Ecto neural progenitor cell (in vitro differentiated cells): ENCODE results near the gene COG1.
A peak's percentile ranks its signal among the peaks of the same experiment; 100 is the strongest.
"Not testable (repeated sequence)": the region's sequence is repeated elsewhere in the genome, so short reads cannot be mapped to it uniquely, and the experiment has no call there.

Experiments
- DNase-seq: peaks from one replicate; pipeline ENCODE4 v3.0.0-alpha.2; 2018; ENCODE audit warnings: low spot score

The COG1 gene

DNA sequence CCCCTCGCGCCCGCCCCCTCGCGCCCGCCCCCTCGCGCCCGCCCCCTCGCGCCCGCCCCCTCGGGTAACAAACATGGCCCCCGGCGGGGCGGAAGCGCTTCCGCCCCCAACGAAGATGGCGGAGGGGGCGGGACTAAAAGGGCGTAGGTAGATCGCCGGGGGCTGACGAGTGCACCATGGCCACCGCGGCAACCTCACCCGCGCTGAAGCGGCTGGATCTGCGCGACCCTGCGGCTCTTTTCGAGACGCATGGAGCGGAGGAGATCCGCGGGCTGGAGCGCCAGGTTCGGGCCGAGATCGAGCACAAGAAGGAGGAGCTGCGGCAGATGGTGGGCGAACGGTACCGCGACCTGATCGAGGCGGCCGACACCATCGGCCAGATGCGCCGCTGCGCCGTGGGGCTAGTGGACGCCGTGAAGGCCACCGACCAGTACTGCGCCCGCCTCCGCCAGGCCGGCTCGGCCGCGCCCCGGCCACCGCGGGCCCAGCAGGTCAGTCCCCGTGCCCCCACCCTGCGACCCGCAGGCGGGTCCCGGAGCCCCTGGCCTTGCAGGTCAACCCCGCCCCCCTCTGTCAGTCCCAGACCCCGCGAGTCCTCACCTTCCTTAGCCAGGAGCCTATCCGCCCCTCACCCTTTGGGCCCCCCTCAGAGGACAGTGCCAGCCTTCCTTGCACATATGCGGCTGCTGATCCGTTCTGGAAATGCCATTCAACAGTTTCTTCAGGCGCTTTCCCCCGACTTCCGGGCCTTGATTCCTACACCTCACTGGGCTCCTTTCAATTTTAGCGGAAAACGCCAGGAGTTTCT, at the start of gene COG1:
Gene COG1 (plus strand): TSS at position 162 of the 808 bp plus-strand sequence. CDS start 15 bp downstream, at position 177.
- peak; percentile 94 for DNase-seq

DNA sequence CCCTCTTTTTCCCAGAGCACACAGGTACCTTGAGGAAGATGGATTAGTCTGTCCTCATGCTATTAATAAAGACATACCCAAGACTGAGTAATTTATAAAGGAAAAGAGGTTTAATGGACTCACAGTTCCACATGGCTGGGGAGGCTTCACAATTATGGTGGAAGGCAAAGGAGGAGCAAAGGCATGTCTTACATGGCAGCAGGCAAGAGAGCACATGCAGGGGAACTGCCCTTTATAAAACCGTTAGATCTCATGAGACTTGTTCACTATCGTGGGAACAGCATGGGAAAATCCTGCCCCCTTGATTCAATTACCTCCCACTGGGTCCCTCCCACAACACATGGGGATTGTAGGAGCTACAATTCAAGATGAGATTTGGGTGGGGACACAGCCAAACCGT, 48.6 kb upstream of the COG1 start:
- DNase-seq: not testable (repeated sequence)

- no peak for DNase-seq
Observed at GRCh38 chr17:73145641-73146040, 47.2 kb upstream of the COG1 start.

GRCh38 chr17:73147791-73148190, 45.1 kb upstream of the COG1 start:
- not testable (repeated sequence) for DNase-seq

GRCh38 chr17:73148540-73149334, 44.1 kb upstream of the COG1 start:
- no peak for DNase-seq

DNA sequence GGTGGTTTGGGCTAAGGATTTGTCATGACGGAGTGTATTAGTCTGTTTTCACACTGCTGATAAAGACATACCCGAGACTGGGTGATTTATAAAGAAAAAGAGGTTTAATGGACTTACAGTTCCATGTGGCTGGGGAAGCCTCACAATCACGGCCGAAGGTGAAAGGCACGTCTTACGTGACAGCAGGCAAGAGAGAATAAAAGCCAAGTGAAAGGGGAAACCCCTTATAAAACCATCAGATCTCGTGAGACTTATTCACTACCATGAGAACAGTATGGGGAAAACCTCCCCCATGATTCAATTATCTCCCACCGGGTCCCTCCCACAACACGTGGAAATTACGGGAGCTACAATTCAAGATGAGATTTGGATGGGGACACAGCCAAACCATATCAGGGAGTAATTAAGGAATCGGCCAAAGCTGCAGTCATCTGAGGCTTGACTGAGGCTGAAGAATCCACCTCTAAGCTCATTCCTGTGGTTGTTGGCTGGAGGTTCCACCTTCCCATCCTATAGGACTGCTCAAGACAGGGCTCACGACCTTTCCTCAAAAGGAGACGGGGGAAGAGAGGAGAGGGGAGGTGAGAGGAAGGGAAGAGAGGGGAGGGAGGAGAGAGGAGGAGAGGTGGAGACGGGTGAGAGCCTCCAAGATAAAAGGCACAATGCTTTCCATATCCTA, 42.1 kb upstream of the COG1 start:
- DNase-seq: not testable (repeated sequence)

- DNase-seq: no peak
Observed at GRCh38 chr17:73151916-73152632, 40.8 kb upstream of the COG1 start.

- peak; percentile 66 for DNase-seq
Observed at GRCh38 chr17:73155410-73156165, 37.3 kb upstream of the COG1 start.

DNA sequence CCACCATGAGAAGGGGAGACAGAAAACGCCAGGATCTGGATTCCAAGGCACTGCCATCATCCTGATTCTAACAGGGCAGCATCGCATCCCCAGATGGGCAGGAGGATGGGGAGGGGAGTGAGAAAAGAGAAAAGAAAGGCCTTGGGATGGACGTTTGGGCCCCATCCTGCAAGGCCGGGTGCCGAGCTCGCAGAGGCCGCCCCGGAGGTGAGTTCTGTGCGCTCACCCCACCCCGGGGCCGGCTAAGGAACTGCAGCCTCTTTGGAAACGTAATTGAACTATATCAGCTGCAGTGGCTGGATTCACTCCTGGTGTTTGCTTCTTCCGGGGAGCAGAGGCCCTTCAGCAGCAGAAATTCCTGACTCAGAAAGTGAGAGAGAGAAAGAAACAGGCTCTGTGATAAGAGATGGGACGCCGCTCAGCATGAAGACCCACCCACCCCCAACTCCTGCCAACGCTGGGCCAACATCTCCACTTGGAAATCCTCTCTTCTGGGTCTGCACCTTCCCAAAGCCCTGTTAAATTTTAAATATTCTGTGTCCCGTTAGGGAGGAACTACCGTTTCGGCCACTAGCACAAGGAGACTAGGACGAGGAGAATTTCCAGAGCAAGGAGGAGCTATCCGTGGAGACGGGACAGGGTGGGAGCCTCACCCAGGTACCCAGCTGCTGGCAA, 36.6 kb upstream of the COG1 start:
- DNase-seq: peak; percentile 88

DNA sequence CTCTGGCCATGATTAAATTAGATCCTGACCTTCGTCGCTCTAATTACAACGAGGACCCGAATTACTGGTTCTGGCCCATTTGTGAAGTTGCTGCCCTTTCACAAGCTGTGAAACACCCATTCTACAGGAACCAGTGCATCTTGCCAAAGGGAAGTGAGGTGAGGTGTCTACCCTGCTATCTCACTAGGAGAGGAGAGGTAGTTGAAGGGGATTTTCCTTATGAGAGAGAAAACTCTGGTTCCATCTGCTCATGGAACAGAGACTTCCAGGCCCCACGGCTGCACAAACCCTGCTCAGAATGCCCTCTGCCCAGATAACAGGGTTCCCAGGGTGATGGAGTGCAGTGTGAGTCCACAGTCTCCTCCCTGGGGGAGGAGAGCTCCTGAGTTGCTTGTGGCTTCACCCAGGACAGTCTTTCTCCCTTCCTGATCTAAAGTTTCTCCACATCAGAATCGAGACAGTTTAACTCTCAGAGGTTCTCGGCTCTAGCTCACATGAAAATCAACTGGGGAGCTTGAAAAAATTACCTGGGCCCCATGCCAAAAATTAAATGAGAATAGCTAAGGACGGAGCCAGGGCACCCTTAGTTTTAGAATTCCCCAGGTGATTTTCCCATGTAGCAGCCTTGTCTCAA, 35.9 kb upstream of the COG1 start:
- no peak for DNase-seq

DNA sequence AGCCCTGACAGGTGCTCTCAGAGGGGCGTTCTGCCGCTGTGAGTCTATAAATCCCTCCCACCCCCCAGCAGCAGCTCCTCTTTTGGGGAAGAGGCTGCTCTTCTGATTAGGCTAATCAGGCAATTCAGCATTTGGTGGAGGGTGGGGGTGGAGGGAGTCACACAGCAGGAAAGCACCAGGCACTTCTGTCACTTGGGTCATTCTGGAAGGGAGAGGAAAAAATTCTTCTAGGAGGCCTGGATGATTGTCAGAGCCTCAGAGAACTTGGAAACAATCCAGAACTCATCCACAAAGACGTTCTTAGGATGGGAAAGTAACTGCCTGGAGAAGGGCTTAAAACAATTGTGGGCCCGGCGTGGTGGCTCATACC, 35.3 kb upstream of the COG1 start:
- DNase-seq: no peak

DNA sequence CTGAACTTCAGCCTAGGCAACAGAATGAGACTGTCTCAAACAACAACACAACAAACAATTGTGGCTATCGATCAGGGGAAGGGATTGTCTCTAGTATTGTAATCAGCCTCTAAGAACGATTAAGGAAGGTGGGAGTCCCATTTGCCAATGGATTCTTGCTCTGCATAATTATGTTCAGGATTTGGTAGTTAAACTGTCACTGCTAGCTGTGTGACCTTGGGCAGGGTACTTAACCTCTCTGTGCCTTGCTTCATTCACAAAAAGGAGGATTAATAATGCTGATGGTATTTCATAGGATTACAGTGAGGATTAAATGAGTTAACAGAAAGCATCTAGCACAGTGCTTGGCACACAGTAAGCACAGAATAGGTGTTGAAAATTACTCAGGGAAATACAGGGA, 34.7 kb upstream of the COG1 start:
- no peak for DNase-seq

DNA sequence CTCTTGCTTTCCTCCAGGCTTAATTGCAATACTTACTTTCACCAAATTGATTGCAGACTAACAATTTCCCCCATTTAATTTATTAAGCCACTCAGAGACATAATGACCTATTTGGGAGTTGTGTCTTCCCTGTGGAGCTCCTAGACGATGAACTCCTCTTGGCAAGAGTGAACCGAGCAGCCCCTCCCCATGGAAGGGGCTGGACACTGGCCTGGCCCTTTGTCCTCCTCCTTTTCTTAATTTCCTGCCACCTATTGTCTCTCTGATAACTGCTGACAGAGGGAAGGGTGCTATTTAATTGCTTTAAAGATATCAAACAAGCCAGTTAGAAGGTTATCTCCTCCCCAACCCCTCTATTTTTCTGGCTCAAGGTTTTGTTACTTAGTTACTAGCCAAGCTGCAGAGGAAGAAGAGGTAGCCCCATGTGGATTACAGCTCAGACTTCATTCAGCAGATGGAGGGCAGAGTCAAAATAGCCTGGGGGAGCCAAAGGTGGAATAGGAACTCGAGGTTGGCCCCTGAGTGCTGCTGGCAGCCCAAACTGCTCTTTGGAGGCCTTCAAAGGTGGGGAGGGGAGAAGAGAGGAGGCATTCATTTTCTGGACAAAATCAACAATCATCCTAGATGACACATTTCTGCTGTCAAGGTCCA, 31.8 kb upstream of the COG1 start:
- DNase-seq: no peak

GRCh38 chr17:73163043-73163442, 29.8 kb upstream of the COG1 start:
- no peak for DNase-seq

DNA sequence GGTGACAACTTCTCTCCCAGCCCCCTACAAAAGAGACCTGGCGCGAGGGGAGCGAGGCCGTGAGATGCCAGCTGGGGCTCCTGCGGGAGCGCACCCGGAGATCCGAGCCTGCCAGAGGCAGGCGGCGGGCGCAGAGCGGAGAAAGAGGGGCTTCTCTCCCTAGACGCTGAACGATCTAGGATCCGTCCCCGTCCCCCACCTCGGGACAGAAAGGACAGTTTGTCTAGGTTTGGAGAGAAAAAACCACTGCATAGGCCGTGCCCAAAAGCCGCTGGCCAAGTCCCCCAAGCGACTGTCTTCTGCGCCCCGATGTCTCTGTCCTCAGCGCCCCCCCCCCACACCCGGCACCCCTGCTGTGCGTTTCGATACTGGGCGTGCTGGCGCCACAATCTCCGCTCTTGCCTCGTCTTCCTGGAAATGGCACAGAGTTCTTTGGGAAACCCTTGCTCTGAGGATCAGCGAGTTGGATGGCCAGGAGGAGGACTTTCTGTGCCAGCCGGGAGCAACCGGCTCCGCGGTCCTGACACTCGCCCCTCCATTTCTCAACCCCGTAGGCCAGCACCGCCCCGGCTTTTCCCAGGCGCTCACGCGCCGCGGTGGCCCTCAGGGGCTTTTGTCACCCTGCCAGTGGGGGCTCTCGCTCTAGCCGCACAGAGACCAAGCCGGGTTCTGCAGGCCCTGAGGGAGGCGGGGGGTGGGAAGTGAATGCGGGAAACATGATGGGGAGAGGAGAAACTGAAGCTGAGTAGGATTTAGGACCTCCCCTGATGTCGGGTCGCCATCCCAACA, 27.0 kb upstream of the COG1 start:
- DNase-seq: peak; percentile 80

GRCh38 chr17:73166731-73167581, 25.9 kb upstream of the COG1 start:
- DNase-seq: no peak

- DNase-seq: no peak
Observed at GRCh38 chr17:73168667-73169066, 24.2 kb upstream of the COG1 start.

DNA sequence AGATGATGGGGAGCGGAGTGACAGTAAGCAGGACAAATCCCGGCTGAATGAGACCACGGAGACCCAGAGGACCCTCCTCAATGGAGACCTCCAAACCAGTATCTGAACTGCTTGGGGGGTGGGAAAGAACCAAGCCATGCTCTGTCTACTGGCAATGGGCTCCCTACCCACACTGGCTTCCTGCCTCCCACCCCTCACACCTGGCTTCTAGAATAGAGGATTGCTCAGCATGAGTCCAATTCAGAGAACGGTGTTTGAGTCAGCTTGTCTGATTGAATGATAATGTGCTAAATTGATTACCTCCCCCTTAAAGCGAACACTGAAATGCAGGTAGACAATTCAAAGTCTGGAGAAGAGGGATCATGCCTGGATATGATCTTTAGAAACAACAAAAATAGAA, 22.5 kb upstream of the COG1 start:
- no peak for DNase-seq
